Panc1 (cell line): ENCODE measurements around the gene PHKA2. TPM values are rescaled to one million over a fixed set of nuclear protein-coding genes. Genes with fewer than 3 reads are reported as not detected.

ENCODE experiments used
- ATAC-seq: fragments of 200-7000 bp; cut with Tn5 transposase; 2 replicates; pipeline ENCODE4 v1.9.1; 2020; ENCODE audit warnings: mild to moderate bottlenecking, moderate library complexity
- BruUV-seq: library from RNA; stranded (reverse); fragments of 400-500 nt; replicated peaks from 2 replicates; lab custom pipeline; 2021; lab: Mats Ljungman, UMichigan
- CTCF ChIA-PET: fragments of 300-600 bp; sonication (Branson Sonifier 250); formaldehyde crosslinking; loops from one replicate; lab custom pipeline; 2022; ENCODE audit warnings: antibody characterized with exemption; lab: Charles Lee
- POLR2A ChIA-PET: fragments of 300-600 bp; sonication (Branson Sonifier 250); formaldehyde crosslinking; loops from one replicate; lab custom pipeline; 2022; ENCODE audit warnings: antibody characterized with exemption; lab: Charles Lee
- DNase-seq: peaks from one replicate; pipeline ENCODE4 v3.0.0-alpha.2; 2010; ENCODE audit warnings: low read depth, low spot score
- H3K27ac ChIP-seq: 2 replicates; pipeline ENCODE4 v1.5.1; 2011; ENCODE audit warnings: mild to moderate bottlenecking, low read length, inconsistent platforms
- H3K27me3 ChIP-seq: fragments of 200-500 bp; sonication (Bioruptor generic); 2 replicates; pipeline ENCODE4 v1.6.0; 2014; ENCODE audit warnings: low read length, inconsistent platforms; ENCODE audit not compliant: control insufficient read depth, insufficient read depth
- H3K36me3 ChIP-seq: fragments of 200-500 bp; sonication (Bioruptor generic); 2 replicates; pipeline ENCODE4 v1.5.1; 2014; ENCODE audit warnings: inconsistent platforms, mild to moderate bottlenecking, low read length, moderate library complexity; ENCODE audit not compliant: control insufficient read depth, insufficient read depth
- H3K4me1 ChIP-seq: 2 replicates; pipeline ENCODE4 v1.5.1; 2011; ENCODE audit warnings: inconsistent platforms, mild to moderate bottlenecking, low read length, moderate library complexity; ENCODE audit not compliant: control insufficient read depth, insufficient read depth
- H3K4me3 ChIP-seq, 2 experiments: 2 replicates each; pipeline ENCODE4 v1.5.1; 2011 to 2012; ENCODE audit warnings: low read depth in 2 of 2, low read length in 2 of 2, mild to moderate bottlenecking in 2 of 2, inconsistent platforms in 1 of 2, moderate library complexity in 1 of 2
- H3K9me3 ChIP-seq: fragments of 200-500 bp; sonication (Bioruptor generic); 2 replicates; pipeline ENCODE4 v1.5.1; 2014; ENCODE audit warnings: low read depth, mild to moderate bottlenecking, inconsistent platforms, low read length, moderate library complexity; ENCODE audit not compliant: control insufficient read depth, insufficient read depth
- CTCF ChIP-seq: fragments of 450-650 bp; IDR thresholded peaks from 2 replicates; pipeline ENCODE4 v1.5.1; 2017; ENCODE audit warnings: mild to moderate bottlenecking
- POLR2AphosphoS5 ChIP-seq: IDR thresholded peaks from 2 replicates; pipeline ENCODE4 v1.6.1; 2012; ENCODE audit warnings: mild to moderate bottlenecking, low read depth, low read length, moderate library complexity
- REST ChIP-seq, 2 experiments: IDR thresholded peaks; 2 replicates each; pipeline ENCODE4 v1.6.1; 2011 to 2012; ENCODE audit warnings: low read depth in 2 of 2, control low read depth in 1 of 2, low read length in 1 of 2, mild to moderate bottlenecking in 1 of 2, moderate library complexity in 1 of 2; ENCODE audit not compliant: insufficient read depth in 1 of 2
- SIN3A ChIP-seq: IDR thresholded peaks from 2 replicates; pipeline ENCODE4 v1.6.1; 2012; ENCODE audit warnings: low read depth, mild to moderate bottlenecking, low read length, moderate library complexity, borderline replicate concordance; ENCODE audit not compliant: insufficient read depth
- TCF7L2 ChIP-seq: IDR thresholded peaks from 2 replicates; pipeline ENCODE4 v1.6.1; 2011; ENCODE audit warnings: mild to moderate bottlenecking, low read depth, low read length, inconsistent platforms
- in situ Hi-C: cut with HindIII; loops from 2 replicates; pipeline ENCODE4 v1.10.0; 2016; ENCODE audit warnings: low sequenced_read_pairs, low pct_unique_long_range_greater_than_20kb
- intact Hi-C: fragments of 100-400 bp; cut with micrococcal nuclease; formaldehyde crosslinking; loops from one replicate; pipeline ENCODE4 v1.10.0; 2022; ENCODE audit not compliant: unreplicated experiment
- total RNA-seq: library from RNA; stranded (reverse); gene quantifications from one replicate; pipeline ENCODE4 v1.2.1, GENCODE V29; 2021; ENCODE audit not compliant: unreplicated experiment

The PHKA2 gene
- total RNA-seq, 1 experiment from 2014 or later: 20.6 TPM

GRCh38 chrX:18941896-18942295 is 42.0 kb downstream of the PHKA2 start:
- Histone ChIP-seq H3K9me3 (no peaks in the 10 kb centered on the region), H3K27ac (no peak overlapping the region), H3K4me1 (no peaks in the 10 kb centered on the region), H3K4me3 (no peak overlapping the region), H3K27me3 (no peaks in the 10 kb centered on the region), H3K36me3 (no peaks in the 10 kb centered on the region)
- intact Hi-C loops: no loop called here
- DNase-seq (no peak), ATAC-seq (no peak)
- BruUV-seq: no TSS peak
- POLR2A ChIA-PET: no interaction called here
- CTCF ChIA-PET: interaction anchor here (0.7 kb wide), 1 partner anchor 42 kb away, joined by 3 read pairs; the partner anchor contains the start of gene PHKA2
- in situ Hi-C loops: no loop called here
- TF ChIP-seq POLR2AphosphoS5 (no peak), CTCF (no peak), TCF7L2 (no peak), SIN3A (no peak), REST (IDR thresholded peaks at IDR 0.05; ENCODE audit: insufficient read depth in 1 of 2, low read depth in 2 of 2, low read length in 1 of 2) (no peak)

- TF ChIP-seq TCF7L2 (no peak), CTCF (no peak), SIN3A (no peak), REST (IDR thresholded peaks at IDR 0.05; ENCODE audit: insufficient read depth in 1 of 2, low read depth in 2 of 2, low read length in 1 of 2) (no peak), POLR2AphosphoS5 (no peak)
- POLR2A ChIA-PET: no interaction called here
These were observed 45.2 kb downstream of the PHKA2 start for GRCh38 chrX:18938710-18939109.

More at GRCh38 chrX:18938710-18939109, 45.2 kb downstream of the PHKA2 start:
- ATAC-seq (no peak), DNase-seq (no peak)
- intact Hi-C loops (no loop called here), in situ Hi-C loops (no loop called here)
- no peak overlapping the region for H3K4me3 ChIP-seq
- H3K36me3 ChIP-seq: no peaks in the 10 kb centered on the region
- no peak overlapping the region for H3K27ac ChIP-seq
- H3K4me1 ChIP-seq: no peaks in the 10 kb centered on the region
- H3K9me3 ChIP-seq: no peaks in the 10 kb centered on the region
- no TSS peak for BruUV-seq
- H3K27me3 ChIP-seq: no peaks in the 10 kb centered on the region
- CTCF ChIA-PET: no interaction called here
